Esophagus muscularis mucosa (tissue), 3 donors: ENCODE results near the gene ANKRD44.

ENCODE experiments used
- POLR2AphosphoS5 ChIP-seq, 2 donors: sonication (generic); formaldehyde crosslinking; IDR thresholded peaks; one replicate each; pipeline ENCODE4 v1.6.1; 2017; ENCODE audit warnings: antibody characterized with exemption in 2 of 2
- TF ChIP-seq, protein P1 (sequence below), 3 experiments: fragments of 200-600 bp in 2 of 3; fragments of 450-650 bp in 1 of 3; sonication (generic) in 2 of 3; IDR thresholded peaks; one replicate each; pipeline ENCODE4 v1.5.1; 2017 to 2019; ENCODE audit warnings: antibody characterized with exemption in 3 of 3, mild to moderate bottlenecking in 2 of 3, moderate library complexity in 1 of 3

DNA sequence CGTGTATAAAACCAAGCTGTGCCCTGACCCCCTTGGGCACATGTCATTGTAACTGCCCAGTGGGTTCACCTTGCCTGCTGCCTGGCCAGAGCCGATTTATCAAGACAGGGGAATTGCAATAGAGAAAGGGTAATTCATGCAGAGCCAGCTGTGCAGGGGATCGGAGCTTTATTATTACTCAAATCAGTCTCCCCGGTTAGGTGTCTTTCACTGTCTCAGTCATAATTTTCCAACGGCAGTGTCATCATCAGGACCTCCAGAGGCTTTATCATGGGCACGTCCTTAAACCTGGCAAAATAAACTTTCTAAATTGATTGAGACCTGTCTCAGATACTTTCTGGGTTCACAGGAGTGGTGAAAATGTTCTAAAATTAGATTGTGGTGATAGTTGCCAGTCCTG, 354.5 kb downstream of the ANKRD44 start:
- TF ChIP-seq, protein P1, sequence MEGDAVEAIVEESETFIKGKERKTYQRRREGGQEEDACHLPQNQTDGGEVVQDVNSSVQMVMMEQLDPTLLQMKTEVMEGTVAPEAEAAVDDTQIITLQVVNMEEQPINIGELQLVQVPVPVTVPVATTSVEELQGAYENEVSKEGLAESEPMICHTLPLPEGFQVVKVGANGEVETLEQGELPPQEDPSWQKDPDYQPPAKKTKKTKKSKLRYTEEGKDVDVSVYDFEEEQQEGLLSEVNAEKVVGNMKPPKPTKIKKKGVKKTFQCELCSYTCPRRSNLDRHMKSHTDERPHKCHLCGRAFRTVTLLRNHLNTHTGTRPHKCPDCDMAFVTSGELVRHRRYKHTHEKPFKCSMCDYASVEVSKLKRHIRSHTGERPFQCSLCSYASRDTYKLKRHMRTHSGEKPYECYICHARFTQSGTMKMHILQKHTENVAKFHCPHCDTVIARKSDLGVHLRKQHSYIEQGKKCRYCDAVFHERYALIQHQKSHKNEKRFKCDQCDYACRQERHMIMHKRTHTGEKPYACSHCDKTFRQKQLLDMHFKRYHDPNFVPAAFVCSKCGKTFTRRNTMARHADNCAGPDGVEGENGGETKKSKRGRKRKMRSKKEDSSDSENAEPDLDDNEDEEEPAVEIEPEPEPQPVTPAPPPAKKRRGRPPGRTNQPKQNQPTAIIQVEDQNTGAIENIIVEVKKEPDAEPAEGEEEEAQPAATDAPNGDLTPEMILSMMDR (IDR thresholded peaks at IDR 0.05), result no peak
- no peak for TF ChIP-seq POLR2AphosphoS5 (IDR thresholded peaks at IDR 0.05)
